Measurements from ENCODE around the gene GRAMD2A.

The GRAMD2A gene

DNA sequence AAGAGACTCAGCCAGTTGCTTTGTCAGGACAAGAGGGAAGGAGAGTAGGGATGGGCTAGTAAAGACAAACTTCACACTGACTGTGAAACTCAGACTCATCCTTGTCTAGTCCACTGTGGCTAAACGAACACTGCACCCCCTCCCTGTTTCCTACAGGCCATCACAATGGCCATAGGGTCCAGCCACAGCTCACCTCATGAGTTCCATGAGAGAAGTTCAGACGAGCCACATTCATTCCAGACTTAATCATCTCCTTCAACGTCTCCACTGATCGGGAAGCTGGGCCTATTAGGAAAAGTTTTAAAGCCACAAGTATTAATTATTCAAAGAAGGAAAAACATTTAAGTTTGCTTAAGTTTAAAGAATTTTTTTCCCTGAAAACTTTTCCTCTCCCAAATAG lies 19.6 kb upstream of the GRAMD2A start:
- DNase-seq (ENCODE audit: low read depth), result no peak

DNA sequence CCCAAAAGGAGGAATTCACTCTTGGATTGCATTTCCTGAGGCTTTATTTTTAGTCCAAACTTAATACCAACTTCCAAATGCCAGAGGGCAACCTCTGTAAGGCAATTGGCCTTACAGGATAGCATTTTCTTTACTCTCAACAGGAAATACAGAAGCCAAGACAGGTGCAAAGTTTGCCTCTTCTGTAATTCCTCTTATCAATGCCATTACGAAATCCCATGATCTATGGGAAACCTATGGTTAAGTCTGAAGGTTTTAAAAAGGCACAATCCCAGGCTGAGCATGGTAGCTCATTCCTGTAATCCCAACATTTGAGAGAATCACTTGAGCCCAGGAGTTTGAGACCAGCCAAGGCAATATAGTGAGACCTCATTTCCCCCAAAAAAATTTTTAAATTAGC lies 18.5 kb upstream of the GRAMD2A start:
- DNase-seq (ENCODE audit: low read depth), result no peak

DNA sequence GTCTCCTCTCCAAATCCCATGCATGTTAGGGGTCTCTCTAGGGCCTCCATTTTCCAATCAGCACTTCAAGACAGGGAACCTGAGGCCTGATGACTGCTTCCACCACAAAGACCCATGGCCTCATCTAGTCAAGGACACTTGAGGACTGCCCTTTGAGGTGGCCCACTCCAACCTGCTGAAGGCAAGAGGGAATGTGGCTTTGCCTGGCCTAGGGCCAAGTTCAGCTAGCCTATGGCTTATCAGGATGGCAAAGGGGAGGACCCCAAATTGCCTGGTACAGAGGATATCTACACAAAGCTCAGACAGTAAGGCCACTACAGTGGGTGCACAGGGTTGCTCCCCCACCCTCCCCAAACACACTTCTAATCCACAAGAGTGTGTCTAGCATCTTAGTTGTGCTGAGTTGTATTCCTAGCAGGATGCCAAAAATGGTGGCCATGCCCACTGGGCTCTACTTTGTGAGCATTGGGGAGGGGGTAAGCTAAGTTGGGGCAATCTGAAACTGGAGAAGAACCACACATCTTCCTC lies 10.0 kb upstream of the GRAMD2A start:
- no peak for DNase-seq (ENCODE audit: low read depth)

DNA sequence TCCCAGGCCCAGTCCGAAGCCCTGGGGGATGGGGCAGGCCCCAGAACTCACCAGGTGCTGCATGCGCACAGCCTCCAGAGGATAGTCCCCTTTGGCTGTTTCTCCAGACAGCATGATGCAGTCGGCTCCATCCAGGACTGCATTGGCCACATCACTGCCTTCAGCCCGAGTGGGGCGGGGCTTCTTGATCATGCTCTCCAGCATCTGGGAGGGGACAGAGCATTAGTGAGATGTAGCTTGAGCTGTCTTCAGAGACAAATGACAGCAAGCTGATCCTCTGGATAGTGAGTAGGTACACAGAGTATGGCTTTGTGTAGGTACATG lies 9.1 kb upstream of the GRAMD2A start:
- no peak for DNase-seq (ENCODE audit: low read depth)

DNA sequence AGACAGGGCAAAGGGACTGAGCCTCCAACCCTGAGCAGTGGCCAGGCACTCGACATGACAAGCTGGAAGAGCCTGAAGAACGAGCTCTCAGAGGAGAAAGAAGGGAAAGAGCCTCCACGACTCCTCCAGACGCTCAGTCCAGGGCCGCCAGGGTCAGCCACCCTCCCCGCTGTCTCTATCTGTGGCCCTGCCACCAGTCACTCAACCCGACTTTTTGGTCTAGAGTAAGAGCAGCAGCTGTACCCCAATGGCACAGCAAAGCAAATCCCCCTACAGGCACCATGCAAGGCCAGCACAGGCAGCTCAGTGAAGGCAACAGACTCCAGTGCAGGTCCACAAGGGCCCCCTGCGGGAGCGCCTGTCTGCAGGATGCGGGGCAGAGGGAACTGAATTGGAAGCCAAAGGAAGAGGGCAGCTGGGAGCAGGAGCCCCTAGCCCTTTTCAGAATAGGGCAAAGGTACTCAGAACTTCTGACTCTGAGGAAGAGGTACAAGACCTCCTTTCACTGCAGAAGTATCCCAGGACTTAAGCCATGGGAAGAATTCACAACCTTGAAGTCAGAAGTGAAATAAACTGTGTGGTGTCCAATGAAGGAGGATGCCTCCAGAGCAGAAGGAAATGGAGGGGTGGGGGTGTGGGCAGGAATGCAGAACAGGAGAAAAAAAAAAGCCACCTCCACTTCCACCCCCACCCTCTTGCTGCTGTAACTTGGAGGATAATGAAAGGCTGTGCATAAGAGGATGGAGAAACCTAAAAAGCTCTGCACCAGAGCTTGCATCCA lies 8.5 kb upstream of the GRAMD2A start:
- no peak for DNase-seq (ENCODE audit: low read depth)

DNA sequence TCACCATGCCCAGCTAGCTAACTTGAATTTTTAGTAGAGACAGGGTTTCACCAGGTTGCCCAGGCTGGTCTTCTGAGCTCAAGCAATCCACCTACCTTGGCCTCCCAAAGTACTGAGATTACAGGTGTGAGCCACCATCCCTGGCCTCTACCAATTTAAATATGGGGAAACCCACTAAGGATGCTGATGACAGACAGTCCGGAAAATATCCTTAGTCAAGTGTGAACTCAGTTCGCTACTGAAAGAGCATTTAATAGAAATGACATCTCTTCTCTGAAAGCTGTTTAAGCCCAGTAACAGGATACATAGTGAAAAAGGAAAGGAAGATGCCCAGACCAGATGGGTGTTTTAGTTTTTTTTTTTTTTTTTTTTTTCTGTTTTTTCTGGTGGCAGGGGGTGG lies 7.7 kb upstream of the GRAMD2A start:
- no peak for DNase-seq (ENCODE audit: low read depth)

DNA sequence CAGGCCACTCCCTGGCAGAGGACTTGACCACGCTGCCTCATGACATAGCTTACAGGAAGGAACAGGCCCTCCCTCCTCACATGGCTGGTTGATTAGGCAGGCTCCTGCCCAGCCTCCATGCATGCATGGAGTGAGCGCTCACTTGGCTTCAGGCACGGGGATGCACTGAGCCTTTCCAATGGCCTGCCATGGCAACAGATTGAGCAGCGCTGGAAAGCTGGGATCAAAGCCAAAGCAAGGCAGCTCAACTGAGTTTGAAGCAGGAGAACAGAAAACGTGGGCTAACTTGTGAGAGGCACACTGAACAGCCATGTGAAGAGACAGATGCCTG lies 5.9 kb upstream of the GRAMD2A start:
- peak; percentile 75 for DNase-seq (ENCODE audit: low read depth)

DNA sequence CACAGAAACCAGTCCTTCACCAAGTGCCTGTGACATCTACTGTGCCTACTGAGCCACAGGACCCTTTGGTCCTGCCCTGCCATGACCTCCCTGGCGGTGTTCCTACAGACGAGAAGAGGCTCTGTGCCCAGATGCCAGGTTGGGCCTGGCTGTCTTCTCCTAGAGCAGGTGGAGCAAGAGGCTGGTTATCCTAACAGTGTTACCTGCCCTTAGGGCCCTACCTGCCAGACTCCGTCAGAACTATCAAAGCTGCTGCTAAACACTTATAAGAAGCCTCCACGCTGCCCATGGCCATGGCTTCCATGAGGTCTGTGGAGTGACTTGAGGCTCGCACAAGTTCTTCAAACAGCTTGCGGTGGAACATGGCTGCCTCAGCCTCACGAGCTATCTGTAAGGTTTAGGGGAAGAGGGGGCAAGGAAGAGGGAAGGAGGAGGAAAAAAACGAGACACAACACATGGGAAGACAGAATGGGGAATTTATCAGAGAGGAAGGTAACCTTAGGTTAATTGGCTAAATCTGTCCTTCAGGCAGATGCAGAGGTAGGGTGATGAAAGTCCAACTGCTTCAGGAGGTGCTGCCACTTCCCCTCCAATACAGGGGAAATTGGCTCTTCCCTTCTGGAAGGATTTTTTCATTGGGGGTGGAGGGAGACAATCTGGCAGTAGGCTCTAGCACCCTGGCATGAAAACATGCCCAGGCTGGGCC lies 5.4 kb upstream of the GRAMD2A start:
- DNase-seq (ENCODE audit: low read depth), result no peak

DNA sequence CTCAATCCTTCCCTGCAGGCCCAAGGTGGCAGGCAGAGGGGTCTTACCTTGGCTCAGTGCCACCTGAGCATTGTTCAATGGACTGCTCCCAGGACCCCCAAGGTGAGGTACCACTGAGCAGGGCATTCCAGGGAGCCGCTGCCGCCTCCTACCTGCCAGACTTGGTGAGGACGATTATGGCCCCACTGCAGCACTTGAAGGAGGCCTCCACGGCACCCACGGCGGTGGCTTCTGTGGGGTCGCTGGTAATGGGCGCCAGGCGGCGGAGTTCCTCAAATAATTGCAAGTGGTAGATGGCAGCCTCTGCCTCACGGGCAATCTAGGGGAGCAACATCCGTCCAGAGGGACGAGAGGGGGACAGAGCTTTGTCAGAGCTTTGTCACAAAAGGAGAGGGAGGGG lies 4.7 kb upstream of the GRAMD2A start:
- DNase-seq (ENCODE audit: low read depth), result no peak

DNA sequence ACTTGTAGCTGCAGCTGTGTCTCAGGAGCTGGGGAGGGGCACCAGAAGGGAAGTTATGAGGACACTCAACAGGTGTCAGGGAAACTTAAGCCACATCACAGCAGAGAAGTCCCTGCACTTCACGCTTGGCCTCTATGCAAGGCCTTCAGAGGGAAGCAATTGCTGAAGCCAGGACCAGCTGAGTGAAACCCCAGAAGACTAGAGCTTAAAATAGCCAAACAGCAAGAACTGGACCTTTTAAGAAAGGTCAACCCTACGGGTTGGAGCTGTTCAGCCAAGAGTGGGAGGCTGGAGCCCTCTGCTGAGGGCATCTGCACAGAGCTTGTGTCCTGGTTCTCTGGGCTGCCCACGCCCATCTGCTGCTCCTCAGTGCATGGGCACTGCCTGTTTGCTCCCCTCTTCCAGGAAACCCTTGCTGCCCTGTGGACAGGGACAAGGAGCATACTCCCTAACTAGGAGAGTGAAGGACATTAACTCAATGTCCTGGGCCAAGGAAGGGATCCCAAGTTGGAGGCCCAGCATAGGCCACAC lies 3.9 kb upstream of the GRAMD2A start:
- DNase-seq (ENCODE audit: low read depth), result no peak

DNA sequence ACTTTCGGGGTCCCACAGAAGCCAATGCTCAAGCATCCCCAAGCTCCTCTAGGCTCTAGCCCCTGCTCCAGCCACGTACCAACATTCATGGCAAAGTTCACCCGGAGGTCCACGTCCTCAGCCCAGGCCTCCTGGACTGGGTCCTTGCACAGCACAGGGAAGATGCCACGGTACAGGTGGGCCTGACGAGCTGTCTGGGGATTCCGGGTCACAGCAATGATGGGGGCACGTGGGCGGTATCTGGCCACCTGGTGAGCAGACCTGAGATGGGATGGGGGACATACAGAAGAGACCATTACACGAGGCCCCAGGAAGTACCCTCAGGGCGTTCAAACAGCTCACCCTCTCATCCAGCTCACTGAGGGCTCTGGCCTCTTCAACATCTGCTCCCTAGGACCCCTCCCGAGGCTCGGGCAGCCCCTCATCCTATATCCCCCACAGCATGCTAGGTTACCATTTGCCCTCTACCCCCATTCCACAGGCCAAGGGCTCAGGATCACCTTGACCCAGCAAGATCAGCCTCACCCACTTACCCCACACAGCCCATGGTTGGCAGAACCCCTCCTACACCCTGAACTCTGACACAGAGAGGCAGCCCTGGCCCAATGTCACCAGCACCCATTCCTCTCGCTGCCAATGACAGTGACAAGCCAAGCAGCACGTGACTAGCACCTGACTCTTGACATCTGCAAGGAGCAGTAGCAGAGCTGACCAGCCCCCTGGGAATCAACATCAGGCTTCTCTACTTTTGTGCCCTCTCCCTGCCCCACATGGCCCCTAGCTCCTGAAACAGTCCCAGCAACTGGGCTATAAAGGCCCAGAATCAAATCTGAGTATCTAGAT lies 3.0 kb upstream of the GRAMD2A start:
- DNase-seq (ENCODE audit: low read depth), result no peak

DNA sequence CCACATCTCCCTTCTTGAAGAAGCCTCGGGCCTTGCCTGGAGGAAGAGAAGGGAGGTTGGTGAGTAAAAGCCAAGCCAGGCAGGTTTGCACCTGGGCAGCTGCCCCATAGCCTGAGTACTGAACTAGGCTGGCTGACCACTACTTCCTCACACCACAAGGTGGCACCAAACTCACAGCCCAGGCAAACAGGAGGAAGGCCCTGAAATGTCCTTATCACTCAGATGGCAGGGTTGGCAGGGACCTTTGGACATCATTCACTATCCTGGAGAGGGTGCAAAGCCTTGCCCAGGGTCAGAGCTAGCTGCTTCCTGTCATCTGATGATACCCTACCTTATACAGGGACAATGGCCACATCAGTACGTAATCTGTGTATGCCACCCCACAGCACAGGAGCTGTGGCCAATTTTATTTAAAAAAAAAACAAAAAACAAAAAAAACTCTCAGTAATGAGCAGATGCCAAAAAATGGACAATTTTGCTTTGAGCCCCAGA lies 2.2 kb upstream of the GRAMD2A start:
- peak; percentile 28 for DNase-seq (ENCODE audit: low read depth)

DNA sequence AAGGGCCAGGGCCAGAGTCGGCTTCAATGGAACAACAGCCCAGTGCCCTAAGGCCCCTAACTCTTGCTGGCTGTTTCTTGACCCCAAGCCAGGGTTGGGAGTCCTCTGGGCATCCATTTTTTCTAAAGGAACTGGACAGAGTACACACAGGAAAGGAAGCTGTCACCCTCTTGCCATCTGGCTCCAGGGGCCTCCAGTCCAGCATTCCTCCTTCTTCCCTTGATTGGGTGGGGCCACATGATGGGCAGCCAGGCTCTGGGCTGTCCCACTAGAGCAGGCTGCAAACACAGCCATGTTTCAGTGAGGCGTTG lies 1.6 kb upstream of the GRAMD2A start:
- DNase-seq (ENCODE audit: low read depth), result no peak

DNA sequence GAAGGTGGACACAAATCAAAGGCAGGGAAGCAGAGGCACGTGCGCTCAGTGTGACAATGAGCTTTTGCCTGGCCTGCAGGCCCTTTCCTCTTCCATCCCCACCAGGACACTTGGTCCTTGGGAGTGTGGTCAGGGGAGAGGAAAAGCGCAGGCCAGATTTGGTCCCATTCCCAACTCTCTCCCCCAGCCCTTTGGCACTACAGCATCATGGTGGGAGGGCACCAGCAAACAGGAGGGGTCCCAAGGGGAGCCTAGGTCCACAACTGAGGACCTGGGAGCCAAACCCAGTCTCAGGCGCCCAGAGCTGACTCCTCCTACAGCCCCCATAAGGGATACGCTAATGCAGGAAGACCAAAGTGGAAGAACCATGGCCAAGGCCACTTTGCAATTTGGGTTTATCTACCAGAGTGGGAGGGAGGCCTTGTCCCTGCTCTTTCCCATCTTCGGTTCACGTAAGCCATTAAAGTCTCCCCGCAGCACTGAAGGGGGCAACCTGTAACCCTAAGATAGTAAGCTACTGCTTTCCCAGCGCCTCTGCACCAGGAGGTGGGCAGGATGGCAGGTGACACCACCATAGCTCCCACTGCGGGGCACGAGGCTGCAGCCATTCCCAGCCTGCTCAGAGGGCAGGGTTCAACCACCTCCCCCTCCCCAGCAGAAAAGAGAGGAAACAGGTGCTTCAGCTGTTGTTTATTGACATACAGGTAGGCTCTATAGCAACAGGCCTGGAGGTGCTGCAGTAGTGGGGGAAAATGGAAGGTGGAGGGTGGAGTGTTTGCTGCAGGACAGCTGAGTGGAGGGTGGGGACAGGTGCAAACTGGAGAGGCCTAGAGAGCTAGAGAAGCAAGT lies 993 bp upstream of the GRAMD2A start:
- DNase-seq (ENCODE audit: low read depth), result no peak

DNA sequence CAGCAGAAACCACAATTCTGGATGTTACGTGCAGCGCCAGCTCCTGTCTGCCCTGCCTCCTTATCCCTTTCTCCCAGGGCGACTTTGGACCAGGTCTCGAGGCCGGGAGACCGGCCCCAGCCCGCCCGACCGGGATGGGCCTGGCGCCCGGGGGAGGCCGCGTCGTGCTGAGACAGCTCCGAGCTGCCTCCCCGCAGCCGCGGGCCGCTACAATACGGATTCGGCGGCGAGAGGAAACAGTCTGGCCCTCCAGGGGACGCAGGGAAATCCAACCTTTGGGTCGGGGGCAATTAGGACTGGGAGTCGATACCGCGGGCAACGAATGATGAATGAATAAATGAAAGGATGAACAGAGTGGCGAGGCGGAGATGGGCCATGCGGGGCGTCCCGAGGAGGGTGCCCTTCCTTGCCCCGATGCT lies 537 bp downstream of the GRAMD2A start:
- DNase-seq (ENCODE audit: low read depth), result no peak

DNA sequence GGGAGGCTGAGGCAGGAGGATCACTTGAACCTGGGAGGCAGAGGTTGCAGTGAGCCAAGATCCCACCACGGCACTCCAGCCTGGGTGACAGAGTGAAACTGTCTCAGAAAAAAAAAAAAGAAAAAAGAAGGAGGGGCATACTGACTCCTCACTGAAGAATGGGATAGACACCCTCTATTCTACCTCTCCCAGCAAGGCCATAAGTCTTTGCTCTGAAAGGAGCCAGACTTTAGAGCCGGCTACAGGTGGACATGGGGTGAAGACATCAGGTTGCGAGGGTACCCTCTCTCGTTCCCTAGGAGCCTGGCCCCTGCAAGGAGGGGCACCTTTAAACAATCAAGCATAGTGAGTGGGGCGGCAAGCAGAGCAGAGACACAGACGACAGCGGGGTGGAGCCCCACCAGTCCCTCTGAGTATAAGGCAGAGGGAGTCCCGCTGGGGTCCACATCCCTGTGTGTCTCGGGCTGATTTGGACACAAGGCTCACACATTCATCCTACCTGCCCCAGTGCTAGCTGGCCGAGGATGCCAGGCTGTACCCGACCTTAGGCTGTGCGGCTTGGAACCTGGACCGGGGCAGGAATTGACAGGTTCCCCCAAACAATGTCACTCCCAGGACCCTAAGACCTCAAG lies 1.1 kb downstream of the GRAMD2A start:
- DNase-seq (ENCODE audit: low read depth), result no peak

DNA sequence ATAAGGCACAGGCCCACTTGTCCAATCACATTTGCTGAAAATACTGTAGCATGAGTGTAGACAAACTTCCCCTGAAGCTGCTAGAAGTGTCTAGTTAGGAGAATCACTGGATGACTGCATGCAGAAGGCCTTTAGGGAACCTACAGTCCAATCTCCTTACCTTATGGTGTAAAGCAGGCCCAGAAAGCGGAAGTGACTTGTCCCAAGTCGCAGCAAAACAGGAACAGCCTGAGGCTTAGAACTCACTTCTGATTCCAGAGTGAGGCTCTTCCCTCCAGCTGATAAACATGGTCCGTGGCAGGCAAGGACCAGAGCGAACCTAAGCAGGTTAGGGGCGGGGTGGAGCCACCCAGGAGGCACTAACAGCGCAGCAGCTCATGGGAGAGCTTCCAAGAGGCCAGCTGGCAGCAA lies 2.5 kb downstream of the GRAMD2A start:
- DNase-seq (ENCODE audit: low read depth), result no peak

DNA sequence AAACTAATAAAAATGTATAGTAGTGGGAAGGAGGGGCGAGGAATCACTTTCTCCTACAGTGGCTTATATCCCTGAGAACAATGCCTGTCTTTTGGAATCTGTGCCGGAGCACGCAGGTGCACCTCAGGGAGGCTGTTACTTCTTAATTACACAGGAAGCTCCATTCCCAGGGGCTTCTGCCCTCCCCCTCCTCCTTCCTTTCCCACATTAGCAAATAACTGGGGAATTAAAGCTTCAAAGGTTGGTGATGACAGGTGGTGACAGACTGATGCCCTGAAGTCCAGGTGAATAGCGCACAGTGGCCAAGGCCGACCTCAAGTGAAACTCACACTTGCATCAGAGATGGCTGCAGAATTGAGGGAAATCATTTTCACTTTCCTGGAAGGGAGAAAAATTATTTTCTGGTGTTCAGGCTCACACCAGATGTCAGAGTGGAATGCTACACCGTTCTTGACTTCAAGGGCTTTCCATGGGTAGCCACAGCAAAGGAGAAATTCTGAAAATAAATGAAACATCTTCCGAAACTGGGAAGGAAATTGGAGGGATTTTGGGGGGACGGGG lies 3.7 kb downstream of the GRAMD2A start:
- no peak for DNase-seq (ENCODE audit: low read depth)

DNA sequence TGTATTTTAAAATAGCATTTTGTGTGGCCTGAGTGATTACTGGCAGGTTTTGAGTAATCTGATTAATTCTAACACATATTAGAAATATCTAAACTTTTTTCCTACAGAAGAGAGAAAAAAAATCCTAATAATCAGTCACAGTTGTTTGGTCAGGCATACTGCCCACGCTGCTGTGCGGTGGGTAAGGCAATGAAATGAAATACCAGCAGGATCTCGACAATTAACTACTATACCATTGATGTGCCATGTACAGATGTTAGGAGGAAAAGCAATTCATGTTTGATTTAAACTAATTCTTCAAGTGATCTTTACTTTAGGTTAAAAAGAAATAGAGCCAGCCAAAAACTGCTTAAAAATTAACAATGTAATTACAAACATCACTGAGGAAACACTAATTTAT lies 5.2 kb downstream of the GRAMD2A start:
- no peak for DNase-seq (ENCODE audit: low read depth)

DNA sequence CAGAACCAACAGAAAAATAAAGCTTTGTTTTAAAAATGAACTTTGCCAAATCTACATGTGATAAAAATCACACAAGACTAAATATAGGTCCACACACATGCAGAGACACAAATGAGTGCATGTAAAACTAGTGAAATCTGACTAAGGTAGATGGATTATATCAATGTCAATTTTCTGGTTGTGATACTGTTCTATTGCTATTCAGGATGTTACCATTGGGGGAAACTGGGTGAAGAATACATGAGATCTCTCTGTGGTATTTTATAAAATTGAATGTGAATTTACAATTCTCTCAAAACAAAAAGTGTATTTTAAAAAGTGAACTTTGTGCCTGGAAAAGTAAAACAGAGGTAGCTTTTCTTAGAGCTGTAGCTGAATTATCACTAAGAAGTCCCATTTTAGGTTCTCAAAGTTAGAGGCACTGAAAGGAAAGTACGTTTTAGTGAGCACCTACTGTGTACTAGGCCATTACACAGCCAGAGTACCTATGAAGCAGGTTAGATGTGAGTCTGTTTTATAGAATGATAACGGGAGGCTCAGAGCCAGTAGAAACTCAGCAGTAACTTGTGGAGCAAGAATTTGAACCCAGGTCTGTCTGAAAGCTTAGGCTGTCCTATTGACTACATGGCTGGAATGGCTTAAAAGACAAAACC lies 8.2 kb downstream of the GRAMD2A start:
- DNase-seq (ENCODE audit: low read depth), result no peak
